Spleen (tissue), 7 donors: Measurements from ENCODE around the gene ZCCHC7.

Experiments used
- POLR2A ChIP-seq, 3 donors: fragments of 450-650 bp; IDR thresholded peaks; one replicate each; pipeline ENCODE4 v1.5.1; 2017; ENCODE audit warnings: antibody characterized with exemption in 3 of 3, mild to moderate bottlenecking in 1 of 3
- POLR2AphosphoS5 ChIP-seq, 3 donors: sonication (generic); formaldehyde crosslinking; IDR thresholded peaks; one replicate each; pipeline ENCODE4 v1.5.1; 2017; ENCODE audit warnings: antibody characterized with exemption in 3 of 3
- TF ChIP-seq, protein P1 (sequence below), 11 experiments: fragments of 200-600 bp in 7 of 11; fragments of 450-650 bp in 4 of 11; sonication (generic) in 4 of 11; IDR thresholded peaks in 8 of 11; conservative IDR thresholded peaks in 3 of 11; 1 replicate in 7 of 11; 2 replicates in 4 of 11; pipeline versions ENCODE4 v1.4.0 to v1.8.0; 2016 to 2021; ENCODE audit warnings: antibody characterized with exemption in 11 of 11, inconsistent platforms in 4 of 11, mild to moderate bottlenecking in 1 of 11
- donor health status: DM: no; HTN: no; CAD: no; lungs with moderate emphysema.
- donor health status: DM: no; HTN: no; CAD: no.
- donor health status: DM: no; HTN: no; CAD: no.

DNA sequence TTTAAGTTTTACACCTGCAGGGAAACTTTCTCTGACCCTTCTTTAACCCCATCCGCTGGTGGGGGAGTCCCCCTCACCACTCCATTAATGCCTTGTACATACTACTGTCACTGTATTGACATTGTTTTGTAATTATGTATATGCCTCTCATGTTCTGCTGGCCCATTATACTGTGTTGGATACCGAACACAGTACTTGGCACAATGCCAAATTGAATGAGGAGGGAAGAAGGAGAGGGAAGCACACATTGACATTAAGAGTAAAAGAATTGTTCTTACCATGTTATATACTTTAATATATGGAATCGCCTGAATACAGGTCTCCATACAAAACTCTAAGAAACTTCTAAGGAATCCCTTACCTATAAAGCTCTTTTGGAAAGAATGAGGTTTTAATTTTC is 228.5 kb downstream of the ZCCHC7 start:
- TF ChIP-seq, protein P1, sequence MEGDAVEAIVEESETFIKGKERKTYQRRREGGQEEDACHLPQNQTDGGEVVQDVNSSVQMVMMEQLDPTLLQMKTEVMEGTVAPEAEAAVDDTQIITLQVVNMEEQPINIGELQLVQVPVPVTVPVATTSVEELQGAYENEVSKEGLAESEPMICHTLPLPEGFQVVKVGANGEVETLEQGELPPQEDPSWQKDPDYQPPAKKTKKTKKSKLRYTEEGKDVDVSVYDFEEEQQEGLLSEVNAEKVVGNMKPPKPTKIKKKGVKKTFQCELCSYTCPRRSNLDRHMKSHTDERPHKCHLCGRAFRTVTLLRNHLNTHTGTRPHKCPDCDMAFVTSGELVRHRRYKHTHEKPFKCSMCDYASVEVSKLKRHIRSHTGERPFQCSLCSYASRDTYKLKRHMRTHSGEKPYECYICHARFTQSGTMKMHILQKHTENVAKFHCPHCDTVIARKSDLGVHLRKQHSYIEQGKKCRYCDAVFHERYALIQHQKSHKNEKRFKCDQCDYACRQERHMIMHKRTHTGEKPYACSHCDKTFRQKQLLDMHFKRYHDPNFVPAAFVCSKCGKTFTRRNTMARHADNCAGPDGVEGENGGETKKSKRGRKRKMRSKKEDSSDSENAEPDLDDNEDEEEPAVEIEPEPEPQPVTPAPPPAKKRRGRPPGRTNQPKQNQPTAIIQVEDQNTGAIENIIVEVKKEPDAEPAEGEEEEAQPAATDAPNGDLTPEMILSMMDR (IDR thresholded peaks at IDR 0.05 in 8 of 11, conservative IDR thresholded peaks at IDR 0.05 in 3 of 11), result no peak
- TF ChIP-seq POLR2A (IDR thresholded peaks at IDR 0.05) (no peak), POLR2AphosphoS5 (IDR thresholded peaks at IDR 0.05) (no peak)
